SK-N-MC (cell line): Measurements from ENCODE around the gene ZNF691.

ENCODE experiments used
- DNase-seq: peaks from one replicate; pipeline ENCODE4 v3.0.0-alpha.2; 2011; ENCODE audit warnings: low read depth, low spot score
- H3K27ac ChIP-seq: fragments of 200-600 bp; sonication (generic); 2 replicates; pipeline ENCODE4 v1.5.1; 2016; ENCODE audit warnings: mixed run types
- H3K36me3 ChIP-seq: fragments of 200-600 bp; sonication (generic); 2 replicates; pipeline ENCODE4 v1.6.1; 2017; ENCODE audit warnings: antibody characterized with exemption, low read length, mixed read lengths; ENCODE audit not compliant: insufficient read depth
- H3K4me3 ChIP-seq: fragments of 200-600 bp; sonication (generic); 2 replicates; pipeline ENCODE4 v1.5.1; 2016
- H3K9ac ChIP-seq: fragments of 200-600 bp; sonication (generic); 2 replicates; pipeline ENCODE4 v1.8.0; 2017; ENCODE audit warnings: mixed run types, mixed read lengths; ENCODE audit not compliant: insufficient read length
- H3K9me3 ChIP-seq: fragments of 200-600 bp; sonication (generic); 2 replicates; pipeline ENCODE4 v1.6.1; 2017; ENCODE audit warnings: low read depth, mild to moderate bottlenecking, antibody characterized with exemption, low read length, moderate library complexity, mixed read lengths
- EZH2 ChIP-seq: fragments of 200-600 bp; sonication (generic); IDR thresholded peaks from one replicate; pipeline ENCODE4 v1.6.1; 2017; ENCODE audit warnings: antibody characterized with exemption
- FOXP2 ChIP-seq: optimal IDR thresholded peaks from 2 replicates; pipeline ENCODE3; 2011; ENCODE audit warnings: mild to moderate bottlenecking, moderate library complexity; ENCODE audit not compliant: insufficient read depth; ENCODE audit errors: extremely low read length, control extremely low read depth
- POLR2AphosphoS5 ChIP-seq: IDR thresholded peaks from 2 replicates; pipeline ENCODE4 v1.6.1; 2012; ENCODE audit warnings: mild to moderate bottlenecking, low read depth, low read length, borderline replicate concordance

The ZNF691 gene

DNA sequence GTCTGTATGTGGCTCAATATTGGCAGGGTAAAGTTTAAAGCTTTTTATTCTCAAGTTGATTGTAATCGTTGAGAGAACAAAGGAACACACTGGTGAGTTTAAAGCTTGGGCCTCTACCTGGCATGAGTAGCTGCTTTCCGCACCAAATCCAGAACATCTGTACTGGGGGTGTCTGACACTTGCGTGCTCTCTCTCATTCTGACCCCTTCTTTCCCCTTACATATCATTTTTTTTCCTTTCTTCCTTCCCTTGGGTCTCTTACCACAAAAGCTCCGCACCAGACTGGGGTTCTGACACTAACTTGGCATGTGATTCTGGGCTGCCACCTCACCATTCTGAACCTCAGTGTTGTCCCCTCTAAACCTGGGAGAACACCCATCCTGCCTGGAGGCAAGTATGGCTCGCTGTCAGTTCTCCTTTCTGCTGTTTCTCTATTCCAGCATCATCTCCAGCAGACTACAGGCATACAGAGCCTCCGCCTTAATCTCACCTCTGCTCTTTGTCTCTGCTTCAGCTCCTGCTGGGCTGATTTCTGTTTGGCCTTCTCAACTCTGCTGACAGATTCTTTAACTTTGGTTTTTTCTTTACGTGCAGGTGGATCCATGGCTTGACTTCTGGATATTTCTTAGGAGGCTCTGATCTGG lies 30.4 kb upstream of the ZNF691 start:
- Histone ChIP-seq H3K27ac (peak overlapping the region; percentile 45; the same call in 1 of the 2 replicates), H3K9ac (peak overlapping the region; percentile 59), H3K9me3 (no peaks in the 10 kb centered on the region), H3K4me3 (peak overlapping the region; percentile 93), H3K36me3 (peaks cover 7% of the 10 kb centered on the region; the same call in 1 of the 2 replicates)
- no peak for DNase-seq
- no peak for TF ChIP-seq POLR2AphosphoS5
- TF ChIP-seq FOXP2: no peak
- no peak for TF ChIP-seq EZH2

DNA sequence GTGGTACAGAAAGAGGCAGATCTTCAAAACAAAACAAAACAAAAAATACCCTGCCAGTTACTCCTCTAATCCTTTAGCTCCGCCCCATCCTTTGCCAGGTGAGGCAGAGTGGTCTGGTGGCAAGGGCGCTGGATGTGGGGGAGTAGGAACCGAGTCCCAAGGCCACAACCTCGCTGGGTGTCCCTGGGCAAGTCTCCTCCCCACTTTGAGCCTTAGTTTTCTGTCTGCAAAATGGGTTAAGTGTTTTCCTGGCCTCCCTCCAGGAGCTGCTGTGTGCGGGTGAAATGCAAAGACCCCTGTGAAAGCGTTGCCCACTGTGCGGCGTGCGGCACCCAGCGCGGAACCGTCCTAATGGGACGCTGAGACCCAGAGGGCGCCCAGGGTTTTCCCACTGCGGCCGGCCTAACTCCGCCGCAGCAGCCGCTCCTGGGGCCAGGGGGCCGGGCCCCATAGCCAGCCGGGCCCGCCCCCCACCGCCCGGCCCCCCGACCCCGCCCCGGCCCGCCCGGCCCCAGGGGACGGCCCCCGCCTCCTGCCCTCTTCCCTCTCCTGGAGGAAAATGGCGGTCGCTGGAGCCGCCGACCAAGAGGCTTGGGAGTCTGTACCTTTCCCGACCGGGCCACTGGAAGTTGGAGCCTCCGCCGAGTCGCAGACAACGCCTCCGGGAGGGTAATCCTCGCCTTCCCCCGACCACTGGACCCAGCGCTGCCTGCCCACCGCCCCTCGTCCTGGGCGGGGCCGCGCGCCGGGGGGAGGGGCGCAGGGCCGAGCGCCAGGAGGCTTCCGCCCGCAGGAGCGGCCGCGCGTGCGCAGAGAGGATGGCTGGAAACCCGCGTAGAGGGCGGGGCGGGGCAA lies 29.6 kb upstream of the ZNF691 start, which contains the start of the genes ERMAP and SVBP:
TSS of gene ERMAP (plus strand) at position 538 of the 855 bp plus-strand sequence. CDS start 13,327 bp downstream, outside the sequence.
TSS of gene SVBP (minus strand) at position 813 of the 855 bp plus-strand sequence. CDS start 853 bp downstream, outside the sequence.
- Histone ChIP-seq H3K27ac (peak within 1 kb of the TSS; percentile 94), H3K36me3 (0 out of 2 replicates have a peak, but pooled peaks cover 3% of the 10 kb centered on the region), H3K9ac (peak within 1 kb of the TSS; percentile 94), H3K9me3 (no peaks in the 10 kb centered on the region), H3K4me3 (peak within 1 kb of the TSS; percentile 93)
- TF ChIP-seq POLR2AphosphoS5: peak; percentile 80
- no peak for TF ChIP-seq FOXP2
- no peak for DNase-seq

DNA sequence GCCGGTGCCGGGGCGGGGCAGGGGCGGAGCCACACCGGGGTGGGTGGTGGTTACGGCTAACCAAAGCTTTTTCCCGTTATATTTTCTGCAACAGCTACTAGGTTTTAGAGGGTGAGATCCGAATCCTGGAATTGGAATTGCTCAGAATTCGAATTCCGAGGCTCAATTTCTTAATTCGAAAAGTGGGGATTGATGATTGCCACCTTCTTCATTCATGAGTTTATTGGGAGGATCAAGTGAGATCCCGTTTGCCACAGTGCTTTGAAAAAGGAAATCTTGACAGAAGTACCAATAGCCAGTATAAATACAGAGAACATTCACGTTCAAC lies 29.0 kb upstream of the ZNF691 start:
- Histone ChIP-seq H3K4me3 (peak overlapping the region; percentile 93), H3K27ac (no peak overlapping the region), H3K9ac (peak overlapping the region; percentile 69), H3K36me3 (0 out of 2 replicates have a peak, but pooled peaks cover 3% of the 10 kb centered on the region), H3K9me3 (no peaks in the 10 kb centered on the region)
- no peak for DNase-seq
- TF ChIP-seq FOXP2: no peak

DNA sequence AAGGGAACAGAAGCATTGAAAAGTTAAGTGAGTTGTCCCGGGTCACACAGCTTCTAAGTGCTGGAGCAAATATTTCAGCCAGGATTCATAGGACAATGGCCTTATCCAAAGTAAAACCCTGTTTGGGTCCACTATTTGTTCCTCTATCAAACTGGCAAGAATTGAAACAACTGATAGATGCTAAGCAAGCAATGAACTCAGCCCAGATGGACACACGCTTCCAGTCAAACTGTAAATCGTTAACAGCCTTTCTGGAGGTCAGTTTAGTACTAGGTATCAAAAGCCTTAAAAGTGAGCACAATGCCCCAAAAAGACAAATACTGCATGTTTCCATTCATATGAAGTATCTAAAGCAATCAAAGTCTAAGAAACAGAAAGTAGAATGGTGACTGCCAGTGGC lies 28.4 kb upstream of the ZNF691 start:
- H3K9me3 ChIP-seq: no peaks in the 10 kb centered on the region
- no peak overlapping the region for H3K9ac ChIP-seq
- peak overlapping the region; percentile 93 for H3K4me3 ChIP-seq
- H3K36me3 ChIP-seq: 0 out of 2 replicates have a peak, but pooled peaks cover 3% of the 10 kb centered on the region
- TF ChIP-seq EZH2: no peak
- TF ChIP-seq POLR2AphosphoS5: no peak
- no peak for TF ChIP-seq FOXP2
- H3K27ac ChIP-seq: no peak overlapping the region
- DNase-seq: no peak

DNA sequence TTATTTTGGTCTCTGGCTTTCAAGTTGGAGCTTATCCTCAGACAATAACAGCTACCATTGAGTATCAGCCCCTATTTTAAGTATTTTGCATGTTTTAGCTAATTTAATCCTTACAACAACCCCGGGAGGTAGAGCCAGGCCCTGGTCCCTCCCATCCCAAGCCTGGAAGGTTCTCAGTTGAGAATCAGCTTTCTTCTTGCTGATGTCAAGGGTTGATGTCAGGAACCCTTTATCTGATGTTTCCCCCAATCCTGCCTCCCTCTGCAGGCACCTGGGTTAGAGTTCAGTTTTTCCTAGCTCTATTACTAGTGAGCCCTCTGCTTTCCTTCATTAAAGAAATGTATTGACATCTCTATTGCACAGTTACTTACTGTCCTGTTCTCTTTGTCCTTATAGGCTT lies 25.6 kb upstream of the ZNF691 start:
- H3K36me3 ChIP-seq: 0 out of 2 replicates have a peak, but pooled peaks cover 6% of the 10 kb centered on the region
- H3K4me3 ChIP-seq: 0 out of 2 replicates have a peak overlapping the region, but pooled peaks have one; percentile 1
- DNase-seq: no peak
- peak overlapping the region; percentile 51 for H3K27ac ChIP-seq
- peak overlapping the region; percentile 6 for H3K9ac ChIP-seq
- no peak for TF ChIP-seq POLR2AphosphoS5
- no peak for TF ChIP-seq EZH2
- no peak for TF ChIP-seq FOXP2
- no peaks in the 10 kb centered on the region; the same call in 1 of the 2 replicates for H3K9me3 ChIP-seq

DNA sequence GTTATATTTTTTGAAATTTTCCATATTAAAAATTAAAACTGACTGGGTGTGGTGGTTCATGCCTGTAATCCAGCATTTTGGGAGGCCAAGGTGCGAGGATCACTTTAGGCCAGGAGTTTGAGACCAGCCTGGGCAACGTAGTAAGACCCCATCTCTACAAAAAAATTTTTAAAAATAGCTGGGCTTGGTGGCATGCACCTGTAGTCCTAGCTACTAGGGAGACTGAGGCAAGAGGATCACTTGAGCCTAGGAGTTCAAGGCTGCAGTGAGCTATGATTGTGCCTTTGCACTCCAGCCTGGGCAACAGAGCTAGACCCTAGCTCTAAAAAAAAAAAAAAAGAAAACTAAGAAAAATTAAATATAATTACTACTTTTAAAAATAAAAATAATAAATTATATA lies 24.7 kb upstream of the ZNF691 start:
- TF ChIP-seq FOXP2: no peak
- TF ChIP-seq EZH2: no peak
- TF ChIP-seq POLR2AphosphoS5: no peak
- no peaks in the 10 kb centered on the region; the same call in 1 of the 2 replicates for H3K9me3 ChIP-seq
- H3K4me3 ChIP-seq: no peak overlapping the region
- DNase-seq: no peak
- peak overlapping the region; percentile 51; the same call in 1 of the 2 replicates for H3K27ac ChIP-seq
- H3K36me3 ChIP-seq: 0 out of 2 replicates have a peak, but pooled peaks cover 4% of the 10 kb centered on the region
- H3K9ac ChIP-seq: no peak overlapping the region

DNA sequence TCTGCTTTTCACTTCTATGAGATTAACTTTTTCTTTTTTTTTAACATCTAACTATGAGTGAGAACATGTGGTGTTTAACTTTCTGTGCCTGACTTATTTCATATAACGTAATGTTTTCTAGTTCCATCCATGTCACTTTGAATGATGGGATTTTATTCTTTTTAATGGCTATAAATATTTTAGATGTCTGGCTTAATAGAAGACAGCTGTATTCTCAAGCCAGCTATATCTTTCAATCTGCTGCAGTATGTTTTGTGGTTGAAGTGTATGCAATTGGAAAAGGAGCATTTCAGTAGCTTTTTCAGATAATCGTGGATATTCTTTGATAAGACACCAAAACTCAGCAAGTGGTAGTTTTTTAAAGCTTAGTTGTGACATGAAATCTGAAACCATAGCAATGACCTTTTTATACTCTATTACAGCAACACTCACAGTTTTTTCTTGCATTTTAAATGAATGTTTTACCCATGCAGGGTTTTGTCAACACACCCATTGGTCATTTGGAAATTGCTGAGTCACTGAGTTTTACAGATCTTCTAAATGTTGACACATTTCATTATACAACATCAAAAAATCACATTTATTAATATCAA lies 23.5 kb upstream of the ZNF691 start:
- H3K36me3 ChIP-seq: 0 out of 2 replicates have a peak, but pooled peaks cover 4% of the 10 kb centered on the region
- peak overlapping the region; percentile 76 for H3K27ac ChIP-seq
- peak; percentile 62 for DNase-seq
- H3K9ac ChIP-seq: no peak overlapping the region
- no peaks in the 10 kb centered on the region; the same call in 1 of the 2 replicates for H3K9me3 ChIP-seq
- TF ChIP-seq POLR2AphosphoS5 (peak; percentile 24; the same call in 1 of the 2 replicates), FOXP2 (no peak)
- peak overlapping the region; percentile 39 for H3K4me3 ChIP-seq
